GM12892 (cell line): ENCODE measurements around the gene C12orf57.

Experiments
- POLR2A ChIP-seq: IDR thresholded peaks from 2 replicates; pipeline ENCODE4 v1.6.1; 2011; ENCODE audit warnings: low read depth, low read length, control low read depth
- TAF1 ChIP-seq: IDR thresholded peaks from 2 replicates; pipeline ENCODE4 v1.6.1; 2011; ENCODE audit warnings: low read depth, mild to moderate bottlenecking, control low read depth, low read length, borderline replicate concordance

- TF ChIP-seq POLR2A (no peak; the same call in none of the 2 replicates), TAF1 (0 out of 2 replicates have a peak, but pooled peaks have one; percentile 23)
These were observed 14.2 kb downstream of the C12orf57 start for GRCh38 chr12:6957741-6958608.
